Neural crest cell (in vitro differentiated cells): ENCODE data around the gene MTUS2. TPM values are rescaled to one million over a fixed set of nuclear protein-coding genes. Genes with fewer than 3 reads are reported as not detected.
"Not testable (repeated sequence)": the region's sequence is repeated elsewhere in the genome, so short reads cannot be mapped to it uniquely, and the experiment has no call there.

Source experiments
- DNase-seq: peaks from one replicate; pipeline ENCODE4 v3.0.0; 2021; ENCODE audit warnings: low read depth, mixed read lengths, low spot score
- H3K27ac Mint-ChIP-seq: one replicate; pipeline ENCODE4 v1.8.0; 2021; ENCODE audit warnings: mild to moderate bottlenecking, mixed read lengths; ENCODE audit not compliant: unreplicated experiment
- H3K27me3 Mint-ChIP-seq: 2 replicates; pipeline ENCODE4 v1.8.0; 2021; ENCODE audit warnings: low read depth, mild to moderate bottlenecking, mixed read lengths
- H3K36me3 Mint-ChIP-seq: 2 replicates; pipeline ENCODE4 v1.8.0; 2021; ENCODE audit warnings: low read depth, mild to moderate bottlenecking, mixed read lengths
- H3K4me1 Mint-ChIP-seq: 2 replicates; pipeline ENCODE4 v1.8.0; 2021; ENCODE audit warnings: mixed read lengths
- H3K4me3 Mint-ChIP-seq: one replicate; pipeline ENCODE4 v1.8.0; 2021; ENCODE audit warnings: mild to moderate bottlenecking, mixed read lengths
- H3K9me3 Mint-ChIP-seq: 2 replicates; pipeline ENCODE4 v1.8.0; 2021; ENCODE audit warnings: mixed read lengths
- CTCF ChIP-seq: fragments of 200-600 bp; sonication (generic); conservative IDR thresholded peaks from 2 replicates; pipeline ENCODE4 v1.5.0; 2021; ENCODE audit warnings: antibody characterized with exemption, mild to moderate bottlenecking
- total RNA-seq: library from RNA; stranded (reverse); gene quantifications from 2 replicates; pipeline ENCODE4 v1.2.1, GENCODE V29; 2021

Gene MTUS2
- total RNA-seq, 1 donor from 2014 or later = 0.91 TPM

DNA sequence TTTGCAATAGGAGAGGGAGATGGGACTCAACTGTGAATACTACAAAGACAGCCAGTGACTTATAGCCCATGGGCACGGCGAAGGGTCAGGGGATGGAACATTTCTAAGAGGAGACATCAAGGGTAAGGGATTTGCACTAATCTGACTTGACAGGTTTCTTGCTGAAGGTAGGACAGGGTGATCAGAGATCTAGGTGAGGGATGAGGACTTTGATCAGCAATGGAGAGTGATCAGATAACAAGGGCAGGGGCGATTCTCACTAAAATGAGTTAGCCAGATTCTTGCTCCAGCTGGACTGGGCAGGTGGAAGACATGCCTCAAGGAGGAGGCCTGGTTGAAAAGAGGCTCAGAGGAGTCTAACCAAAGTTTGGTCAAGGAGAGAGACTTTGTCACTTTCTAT lies 566.1 kb downstream of the MTUS2 start:
- TF ChIP-seq CTCF = no peak
- no peaks in the 10 kb centered on the region for H3K27me3 Mint-ChIP-seq
- no peak for DNase-seq
- peak overlapping the region; percentile 7 for H3K27ac Mint-ChIP-seq
- no peaks in the 10 kb centered on the region for H3K36me3 Mint-ChIP-seq
- H3K4me3 Mint-ChIP-seq = no peak overlapping the region
- H3K4me1 Mint-ChIP-seq = no peaks in the 10 kb centered on the region
- H3K9me3 Mint-ChIP-seq = peaks cover 2% of the 10 kb centered on the region

DNA sequence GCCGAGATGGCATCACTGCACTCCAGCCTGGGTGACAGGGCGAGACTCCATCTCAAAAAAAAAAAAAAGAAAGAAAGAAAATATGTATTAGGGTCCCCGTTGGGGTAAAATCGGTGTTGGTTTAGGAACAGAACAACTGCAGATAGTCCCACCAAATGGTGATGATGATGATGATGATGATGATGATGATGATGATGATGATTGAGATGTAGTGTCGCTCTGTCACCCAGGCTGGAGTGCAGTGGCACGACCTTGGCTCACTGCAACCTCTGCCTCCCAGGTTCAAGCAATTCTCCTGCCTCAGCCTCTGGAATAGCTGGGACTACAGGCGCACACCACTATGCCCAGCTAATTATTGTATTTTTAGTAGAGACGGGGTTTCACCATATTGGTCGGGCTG lies 570.5 kb downstream of the MTUS2 start:
- H3K4me1 Mint-ChIP-seq, H3K36me3 Mint-ChIP-seq, DNase-seq, H3K9me3 Mint-ChIP-seq, H3K27ac Mint-ChIP-seq, H3K4me3 Mint-ChIP-seq: not testable (repeated sequence)
- peaks cover 30% of the 10 kb centered on the region for H3K27me3 Mint-ChIP-seq

DNA sequence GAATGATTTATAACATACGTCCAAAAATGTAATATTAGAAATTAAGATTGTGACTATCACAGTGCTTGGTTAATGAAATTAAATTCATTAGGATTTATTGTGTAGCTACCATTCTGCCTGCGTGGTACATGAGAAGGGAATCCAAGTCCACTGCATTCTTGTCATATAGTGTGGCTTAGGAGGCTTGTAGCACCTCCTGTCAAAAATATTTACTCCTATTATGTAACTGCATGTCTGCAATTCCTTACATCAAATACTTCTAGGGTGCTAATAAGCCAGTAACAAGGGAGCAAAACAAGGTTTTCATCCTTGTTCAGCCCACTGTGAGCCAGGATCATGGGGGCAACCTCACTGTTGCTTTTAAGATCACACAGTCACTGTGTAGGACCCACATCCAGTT lies 576.3 kb downstream of the MTUS2 start:
- peaks cover 44% of the 10 kb centered on the region for H3K27me3 Mint-ChIP-seq
- no peaks in the 10 kb centered on the region for H3K9me3 Mint-ChIP-seq
- no peak overlapping the region for H3K27ac Mint-ChIP-seq
- no peak for TF ChIP-seq CTCF
- no peak for DNase-seq
- H3K36me3 Mint-ChIP-seq = no peaks in the 10 kb centered on the region
- no peak overlapping the region for H3K4me3 Mint-ChIP-seq
- no peaks in the 10 kb centered on the region for H3K4me1 Mint-ChIP-seq

GRCh38 chr13:29397265-29397664 lies 577.1 kb downstream of the MTUS2 start:
- TF ChIP-seq CTCF = no peak
- no peaks in the 10 kb centered on the region for H3K36me3 Mint-ChIP-seq
- H3K27ac Mint-ChIP-seq = no peak overlapping the region
- H3K4me3 Mint-ChIP-seq = no peak overlapping the region
- DNase-seq = no peak
- no peaks in the 10 kb centered on the region for H3K9me3 Mint-ChIP-seq
- no peaks in the 10 kb centered on the region for H3K4me1 Mint-ChIP-seq
- H3K27me3 Mint-ChIP-seq = peaks cover 42% of the 10 kb centered on the region

DNA sequence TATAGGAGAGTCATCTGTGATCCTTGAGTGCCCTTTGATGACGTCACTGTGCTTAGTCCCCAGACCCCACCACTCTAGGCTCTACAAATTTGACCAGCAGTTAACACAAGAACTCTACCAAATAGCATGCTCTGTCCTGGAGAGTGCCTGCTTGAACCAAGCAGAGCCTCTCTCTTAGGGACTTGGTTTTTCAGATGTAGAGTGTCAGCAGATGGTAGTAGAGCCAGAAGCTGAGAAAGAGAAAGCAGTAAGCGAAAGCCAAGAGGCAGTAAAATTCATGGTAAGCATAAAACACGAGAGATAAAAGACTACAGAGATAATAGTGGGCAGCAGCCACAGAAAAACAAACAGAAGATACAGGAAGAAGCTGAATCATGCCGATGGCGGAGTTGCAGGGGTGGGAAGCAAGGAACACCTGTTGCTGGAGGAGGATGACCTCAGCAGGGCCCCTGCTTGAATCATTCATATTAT lies 582.1 kb downstream of the MTUS2 start:
- Mint-ChIP-seq H3K36me3 (no peaks in the 10 kb centered on the region), H3K4me1 (no peaks in the 10 kb centered on the region), H3K27me3 (peaks cover 11% of the 10 kb centered on the region), H3K27ac (no peak overlapping the region), H3K9me3 (no peaks in the 10 kb centered on the region), H3K4me3 (no peak overlapping the region)
- TF ChIP-seq CTCF = no peak
- no peak for DNase-seq

DNA sequence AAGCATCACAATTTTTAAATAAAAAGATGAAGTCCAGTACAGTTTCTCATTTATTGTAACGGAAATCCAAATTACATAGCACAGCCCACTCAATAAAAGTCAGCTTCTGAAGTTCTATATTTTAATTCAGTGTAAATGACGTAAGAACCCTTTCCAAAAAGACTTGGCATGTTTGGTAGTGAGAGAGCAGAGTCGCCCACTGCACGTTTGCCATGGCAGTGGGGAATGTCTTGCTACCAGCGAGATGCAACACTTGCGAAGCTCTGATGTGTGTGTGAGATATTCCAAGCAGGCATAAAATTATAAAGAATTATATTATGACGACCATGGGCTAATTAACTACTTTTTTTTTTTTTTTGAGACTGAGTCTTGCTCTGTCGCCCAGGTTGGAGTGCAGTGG lies 585.3 kb downstream of the MTUS2 start:
- DNase-seq = no peak
- H3K27ac Mint-ChIP-seq = no peak overlapping the region
- H3K9me3 Mint-ChIP-seq = no peaks in the 10 kb centered on the region
- peaks cover 3% of the 10 kb centered on the region for H3K27me3 Mint-ChIP-seq
- H3K4me3 Mint-ChIP-seq = no peak overlapping the region
- no peaks in the 10 kb centered on the region for H3K4me1 Mint-ChIP-seq
- no peaks in the 10 kb centered on the region for H3K36me3 Mint-ChIP-seq
- no peak for TF ChIP-seq CTCF
